ENCODE data around the gene MBLAC1. TPM values are rescaled to one million over a fixed set of nuclear protein-coding genes. Genes with fewer than 3 reads are reported as not detected.
A peak's percentile ranks its signal among the peaks of the same experiment; 100 is the strongest.

The MBLAC1 gene
- total and polyA plus RNA-seq, 8 donors: 1.1 to 3.7 (median 1.9) TPM

DNA sequence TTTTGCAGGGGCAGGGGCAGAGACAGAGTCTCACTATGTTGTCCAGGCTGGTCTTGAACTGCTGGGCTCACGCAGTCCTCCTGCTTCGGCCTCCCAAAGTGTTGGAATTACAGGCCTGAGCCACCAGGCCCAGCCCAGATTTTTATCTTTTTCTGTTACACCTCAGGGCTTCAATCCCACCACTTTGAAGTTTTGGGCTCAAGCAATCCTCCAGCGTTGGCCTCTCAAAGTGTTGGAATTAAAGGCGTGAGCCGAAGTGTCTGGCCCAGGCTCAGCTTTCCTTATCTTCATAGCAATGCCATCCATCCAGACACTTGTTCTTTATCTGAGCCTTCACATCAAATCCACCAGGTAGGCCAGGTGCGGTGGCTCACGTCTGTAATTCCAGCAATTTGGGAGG lies 11.7 kb upstream of the MBLAC1 start:
- 83% methylated on average over 7 of the region's 7 CpGs for WGBS, 2 donors
- intact Hi-C loops (cut with DNase I): no loop called here
- ATAC-seq (no peak), FAIRE-seq (no peak), DNase-seq (peak in 1 of 6 donors; percentile 8)
- no peak overlapping the region for H3K27ac ChIP-seq
- H3K27me3 ChIP-seq: no peaks in the 10 kb centered on the region
- H3K9me3 ChIP-seq: no peaks in the 10 kb centered on the region
- no peak overlapping the region for H3K4me3 ChIP-seq
- H3K4me1 ChIP-seq: peaks cover 0 to 2% (median 0%) of the 10 kb centered on the region in 3 donors
- H3K36me3 ChIP-seq: peaks cover 0 to 18% (median 0%) of the 10 kb centered on the region in 3 donors
- TF ChIP-seq CTCF (IDR thresholded peaks at IDR 0.05): no peak

GRCh38 chr7:100118388-100119071 lies 8.2 kb upstream of the MBLAC1 start:
- intact Hi-C loops (cut with DNase I): no loop called here
- peaks cover 0 to 6% (median 0%) of the 10 kb centered on the region in 3 donors for H3K4me1 ChIP-seq
- no peak for FAIRE-seq
- ATAC-seq: no peak
- no peaks in the 10 kb centered on the region for H3K9me3 ChIP-seq
- no peaks in the 10 kb centered on the region for H3K27me3 ChIP-seq
- no peak for TF ChIP-seq CTCF (IDR thresholded peaks at IDR 0.05)
- H3K36me3 ChIP-seq: no peaks in the 10 kb centered on the region
- no peak for DNase-seq
- peak overlapping the region; percentile 64 to 91 (median 70) for H3K4me3 ChIP-seq
- H3K27ac ChIP-seq: peak overlapping the region in 2 of 4 donors; percentile 96 to 97
- 14 to 19% methylated on average over 18 of the region's 18 CpGs for WGBS, 2 donors

DNA sequence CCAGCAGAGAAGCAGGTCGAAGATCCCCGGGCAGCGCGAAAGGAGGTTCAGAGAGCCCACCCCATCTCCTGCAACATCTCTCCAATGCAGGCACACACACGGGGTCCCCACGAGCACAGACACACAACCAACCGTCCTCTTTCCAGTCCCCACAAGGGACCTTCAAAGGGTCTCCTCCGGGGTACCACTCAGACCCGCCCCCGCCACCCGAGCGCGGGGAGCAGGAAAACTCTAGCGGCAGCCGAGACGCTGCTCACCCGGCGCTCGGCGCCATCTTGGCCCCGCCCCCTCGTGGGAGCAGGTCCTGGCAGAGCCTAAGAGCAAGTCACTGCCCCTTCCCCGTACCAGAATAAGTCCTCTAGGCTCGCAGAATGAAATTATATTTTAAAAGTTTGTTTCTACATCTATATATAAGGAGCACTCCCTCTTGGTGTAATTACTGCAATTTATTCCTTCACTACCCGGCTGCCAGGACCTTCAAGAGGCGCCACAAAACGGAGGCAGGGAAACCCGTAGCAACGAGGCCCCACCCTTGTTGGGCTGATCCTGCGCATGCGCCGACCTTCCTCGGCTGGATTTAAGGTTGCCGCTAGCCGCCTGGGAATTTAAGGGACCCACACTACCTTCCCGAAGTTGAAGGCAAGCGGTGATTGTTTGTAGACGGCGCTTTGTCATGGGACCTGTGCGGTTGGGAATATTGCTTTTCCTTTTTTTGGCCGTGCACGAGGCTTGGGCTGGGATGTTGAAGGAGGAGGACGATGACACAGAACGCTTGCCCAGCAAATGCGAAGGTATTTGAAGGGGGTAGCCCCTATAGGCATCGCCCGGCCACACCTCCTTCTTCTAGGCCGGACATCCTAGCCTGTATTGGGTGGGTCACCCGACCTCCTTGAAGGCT lies 7.4 kb upstream of the MBLAC1 start, which contains the start of the genes CNPY4 and TAF6:
Gene CNPY4, plus strand, starts transcription at position 563 of the 898 bp plus-strand sequence. Its CDS starts 111 bp downstream, at position 674.
Gene TAF6, minus strand, starts transcription at position 287 of the 898 bp plus-strand sequence. CDS start 5,149 bp downstream, outside the sequence.
- Histone ChIP-seq H3K4me3 (peak within 1 kb of the TSS; percentile 64 to 91 (median 70)), H3K4me1 (peaks cover 0 to 6% (median 0%) of the 10 kb centered on the region in 3 donors), H3K9me3 (no peaks in the 10 kb centered on the region), H3K27ac (peak within 1 kb of the TSS; percentile 88 to 97 (median 94)), H3K36me3 (no peaks in the 10 kb centered on the region), H3K27me3 (no peaks in the 10 kb centered on the region)
- ATAC-seq: peak; percentile 95 to 97 (median 96)
- DNase-seq: peak; percentile 93 to 99 (median 96)
- intact Hi-C loops (cut with DNase I): no loop called here
- no peak for TF ChIP-seq CTCF (IDR thresholded peaks at IDR 0.05)
- 0 to 1% methylated on average over 49 of the region's 49 CpGs for WGBS, 2 donors
- FAIRE-seq: no peak

DNA sequence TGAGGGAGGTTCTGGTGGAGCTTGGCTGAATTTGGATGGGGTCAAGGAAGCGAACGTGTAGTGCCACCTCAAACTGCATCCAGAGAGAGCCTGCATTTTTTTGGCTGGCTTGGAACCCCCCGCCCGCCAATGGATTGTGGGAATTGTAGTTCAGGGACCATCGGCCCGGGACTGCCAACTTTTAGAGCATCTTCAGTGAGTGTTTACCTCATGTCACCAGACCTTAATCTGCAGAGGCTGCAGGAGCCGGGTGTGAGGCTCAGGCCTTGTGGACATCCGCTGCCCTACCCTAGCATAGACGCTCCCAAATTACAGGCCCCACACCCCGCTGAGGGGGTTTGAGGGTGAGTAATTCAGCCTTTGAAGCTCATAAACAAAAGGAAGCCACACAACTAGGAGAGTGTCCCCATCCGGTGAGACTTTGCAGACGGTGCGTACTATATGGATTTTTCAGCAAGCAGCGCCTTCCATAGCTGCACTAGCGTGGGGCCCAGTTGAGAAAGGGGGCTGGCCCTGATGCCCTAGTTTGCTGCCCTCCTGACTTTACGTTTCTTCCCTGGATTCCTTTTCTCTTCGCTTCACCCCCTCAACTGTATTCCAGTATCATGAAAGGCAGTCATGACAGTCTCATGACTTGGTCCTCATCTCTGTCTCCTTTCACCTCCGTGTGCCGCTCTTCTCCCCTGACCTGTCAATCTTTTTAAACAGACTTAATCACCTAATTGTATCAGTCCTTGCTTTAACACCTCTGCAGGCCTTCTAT lies 6.6 kb upstream of the MBLAC1 start:
- H3K36me3 ChIP-seq: no peaks in the 10 kb centered on the region
- WGBS, 2 donors: 38 to 39% methylated on average over 19 of the region's 19 CpGs
- H3K27ac ChIP-seq: peak overlapping the region in 2 of 4 donors; percentile 88 to 93
- intact Hi-C loops (cut with DNase I): no loop called here
- peak; percentile 18 to 57 (median 44) for ATAC-seq
- no peak for FAIRE-seq
- no peaks in the 10 kb centered on the region for H3K27me3 ChIP-seq
- no peaks in the 10 kb centered on the region for H3K9me3 ChIP-seq
- peak overlapping the region; percentile 2 to 75 (median 42) for H3K4me3 ChIP-seq
- TF ChIP-seq CTCF (IDR thresholded peaks at IDR 0.05): no peak
- H3K4me1 ChIP-seq: peaks cover 0 to 6% (median 0%) of the 10 kb centered on the region in 3 donors
- DNase-seq: peak in 2 of 6 donors; percentile 50 to 56
